Esophagus squamous epithelium (tissue), 4 donors: Measurements from ENCODE around the gene NCKAP5.

Source experiments
- CTCF ChIP-seq, 6 experiments: fragments of 450-650 bp in 4 of 6; fragments of 200-600 bp in 2 of 6; sonication (generic) in 2 of 6; IDR thresholded peaks; one replicate each; pipeline ENCODE4 v1.5.1; 2016 to 2019; ENCODE audit warnings: antibody characterized with exemption in 6 of 6, mild to moderate bottlenecking in 4 of 6, moderate library complexity in 4 of 6
- POLR2A ChIP-seq, 4 donors: fragments of 450-650 bp; IDR thresholded peaks; one replicate each; pipeline ENCODE4 v1.6.1; 2017; ENCODE audit warnings: antibody characterized with exemption in 4 of 4, mild to moderate bottlenecking in 4 of 4, moderate library complexity in 3 of 4

DNA sequence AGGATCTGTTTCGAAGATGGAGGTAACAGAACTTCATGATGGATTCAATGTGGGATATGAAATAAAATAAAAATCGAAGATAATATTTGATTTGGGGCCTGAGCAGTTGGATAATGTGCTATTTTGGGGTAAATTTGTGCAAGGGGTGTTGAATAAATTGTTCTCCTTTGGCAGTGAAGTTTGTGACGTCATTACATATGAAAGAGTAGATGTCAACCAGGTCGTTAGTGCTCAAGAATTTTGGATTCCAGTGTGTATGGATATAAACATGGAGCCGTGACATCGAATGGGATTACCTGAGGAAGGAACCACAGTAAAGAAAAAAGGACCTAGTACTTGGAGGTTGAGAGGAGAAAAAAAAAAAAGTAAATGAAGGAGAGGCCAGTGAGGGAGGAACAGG is 253.0 kb downstream of the NCKAP5 start:
- TF ChIP-seq CTCF (IDR thresholded peaks at IDR 0.05) = no peak
- TF ChIP-seq POLR2A (IDR thresholded peaks at IDR 0.05) = no peak
